ENCODE results near the gene TRIM32.

DNA sequence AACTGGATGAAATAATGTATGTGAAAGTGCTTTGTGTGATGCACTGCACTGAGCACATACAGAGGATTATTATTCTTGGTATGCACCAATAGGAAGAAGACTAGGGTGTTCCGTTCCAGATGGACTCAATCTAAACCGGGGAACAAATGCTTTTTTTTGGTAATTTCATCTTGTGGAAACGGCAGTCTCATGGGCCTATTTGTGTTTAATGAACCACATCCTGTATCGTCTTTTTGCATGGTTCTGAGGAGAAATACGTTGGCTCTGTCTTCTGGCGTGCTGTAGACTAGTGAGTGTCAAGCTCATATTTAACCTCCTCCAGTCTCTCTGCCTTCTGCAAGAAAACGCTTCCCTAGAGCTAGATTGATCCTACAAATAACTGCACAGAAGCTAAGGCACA lies 30.0 kb downstream of the TRIM32 start:
- TF ChIP-seq, protein P1, sequence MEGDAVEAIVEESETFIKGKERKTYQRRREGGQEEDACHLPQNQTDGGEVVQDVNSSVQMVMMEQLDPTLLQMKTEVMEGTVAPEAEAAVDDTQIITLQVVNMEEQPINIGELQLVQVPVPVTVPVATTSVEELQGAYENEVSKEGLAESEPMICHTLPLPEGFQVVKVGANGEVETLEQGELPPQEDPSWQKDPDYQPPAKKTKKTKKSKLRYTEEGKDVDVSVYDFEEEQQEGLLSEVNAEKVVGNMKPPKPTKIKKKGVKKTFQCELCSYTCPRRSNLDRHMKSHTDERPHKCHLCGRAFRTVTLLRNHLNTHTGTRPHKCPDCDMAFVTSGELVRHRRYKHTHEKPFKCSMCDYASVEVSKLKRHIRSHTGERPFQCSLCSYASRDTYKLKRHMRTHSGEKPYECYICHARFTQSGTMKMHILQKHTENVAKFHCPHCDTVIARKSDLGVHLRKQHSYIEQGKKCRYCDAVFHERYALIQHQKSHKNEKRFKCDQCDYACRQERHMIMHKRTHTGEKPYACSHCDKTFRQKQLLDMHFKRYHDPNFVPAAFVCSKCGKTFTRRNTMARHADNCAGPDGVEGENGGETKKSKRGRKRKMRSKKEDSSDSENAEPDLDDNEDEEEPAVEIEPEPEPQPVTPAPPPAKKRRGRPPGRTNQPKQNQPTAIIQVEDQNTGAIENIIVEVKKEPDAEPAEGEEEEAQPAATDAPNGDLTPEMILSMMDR (IDR thresholded peaks at IDR 0.05), result no peak
- no peak for TF ChIP-seq POLR2A (IDR thresholded peaks at IDR 0.05)
